ENCODE data around the gene ERC2. TPM values are rescaled to one million over a fixed set of nuclear protein-coding genes. Genes with fewer than 3 reads are reported as not detected.

ERC2 gene
- total and polyA plus RNA-seq, 2 donors (not counting 3 experiments of a cell fraction or from before 2014, with no cell fraction given) = 5.6 to 15.5 TPM

DNA sequence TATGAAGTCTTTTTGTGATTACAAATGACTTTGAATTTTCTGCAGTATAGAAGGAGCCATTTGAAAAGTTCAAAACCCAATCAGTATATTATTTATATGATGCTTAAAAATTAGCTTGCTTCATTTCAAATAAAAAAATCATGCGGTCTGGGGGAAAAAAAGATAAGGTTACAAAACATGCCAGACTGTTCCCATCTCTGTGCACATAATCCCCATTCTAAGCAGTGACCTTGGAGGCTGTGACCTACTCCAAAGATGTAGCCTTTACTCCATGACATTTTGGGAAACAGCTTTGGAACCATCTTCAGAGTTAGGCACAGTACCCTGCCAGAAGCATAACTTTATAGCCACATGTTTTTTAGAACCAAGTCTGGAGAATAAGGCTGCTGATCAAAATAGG is 533.5 kb downstream of the ERC2 start:
- H3K27ac ChIP-seq (ENCODE audit: insufficient read depth, low read depth, low read length) = no peak overlapping the region
- TF ChIP-seq, protein P1, sequence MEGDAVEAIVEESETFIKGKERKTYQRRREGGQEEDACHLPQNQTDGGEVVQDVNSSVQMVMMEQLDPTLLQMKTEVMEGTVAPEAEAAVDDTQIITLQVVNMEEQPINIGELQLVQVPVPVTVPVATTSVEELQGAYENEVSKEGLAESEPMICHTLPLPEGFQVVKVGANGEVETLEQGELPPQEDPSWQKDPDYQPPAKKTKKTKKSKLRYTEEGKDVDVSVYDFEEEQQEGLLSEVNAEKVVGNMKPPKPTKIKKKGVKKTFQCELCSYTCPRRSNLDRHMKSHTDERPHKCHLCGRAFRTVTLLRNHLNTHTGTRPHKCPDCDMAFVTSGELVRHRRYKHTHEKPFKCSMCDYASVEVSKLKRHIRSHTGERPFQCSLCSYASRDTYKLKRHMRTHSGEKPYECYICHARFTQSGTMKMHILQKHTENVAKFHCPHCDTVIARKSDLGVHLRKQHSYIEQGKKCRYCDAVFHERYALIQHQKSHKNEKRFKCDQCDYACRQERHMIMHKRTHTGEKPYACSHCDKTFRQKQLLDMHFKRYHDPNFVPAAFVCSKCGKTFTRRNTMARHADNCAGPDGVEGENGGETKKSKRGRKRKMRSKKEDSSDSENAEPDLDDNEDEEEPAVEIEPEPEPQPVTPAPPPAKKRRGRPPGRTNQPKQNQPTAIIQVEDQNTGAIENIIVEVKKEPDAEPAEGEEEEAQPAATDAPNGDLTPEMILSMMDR (IDR thresholded peaks at IDR 0.05; ENCODE audit: extremely low read depth in 1 of 2, insufficient read depth in 1 of 2, low read depth in 1 of 2, low read length in 2 of 2) = no peak
- TF ChIP-seq EZH2 (IDR thresholded peaks at IDR 0.05; ENCODE audit: borderline replicate concordance, low read depth, low read length, severe bottlenecking) = no peak
- TF ChIP-seq JUN (IDR thresholded peaks at IDR 0.05; ENCODE audit: borderline replicate concordance, insufficient read depth, insufficient read length, low read depth) = no peak
- TF ChIP-seq GATA2 (IDR thresholded peaks at IDR 0.05; ENCODE audit: insufficient read depth, insufficient read length, low read depth, low read length) = no peak
- no peak for TF ChIP-seq FOS (IDR thresholded peaks at IDR 0.05; ENCODE audit: borderline replicate concordance, insufficient read depth, low read length)
- no peak for TF ChIP-seq POLR2AphosphoS5 (IDR thresholded peaks at IDR 0.05; ENCODE audit: insufficient read depth, low read depth, low read length)
- TF ChIP-seq MAX (IDR thresholded peaks at IDR 0.05; ENCODE audit: insufficient read depth, insufficient read length) = no peak
- no peak for TF ChIP-seq POLR2A (IDR thresholded peaks at IDR 0.05; ENCODE audit: low read depth, low read length)
- TF ChIP-seq MYC (IDR thresholded peaks at IDR 0.05; ENCODE audit: low read depth, low read length) = no peak
- CTCF ChIA-PET = interaction anchor here (1.2 kb wide), 1 partner anchor 316 kb away, joined by 3 read pairs; no protein-coding TSS in a partner anchor
- intact Hi-C loops (cut with micrococcal nuclease) = no loop called here
- no peaks in the 10 kb centered on the region for H3K79me2 ChIP-seq (ENCODE audit: control insufficient read depth, insufficient read depth, low read length)
- POLR2A ChIA-PET = no interaction called here
- no peak overlapping the region for H3K4me3 ChIP-seq (replicated peaks in 1 of 3; ENCODE audit: insufficient read depth in 1 of 3, low read depth in 1 of 3, low read length in 3 of 3)
- no peaks in the 10 kb centered on the region for H3K4me1 ChIP-seq (ENCODE audit: control insufficient read depth, extremely low read depth, insufficient read depth, low read length)
- H3K36me3 ChIP-seq (ENCODE audit: control insufficient read depth in 2 of 2, extremely low read depth in 1 of 2, insufficient read depth in 2 of 2, low read length in 2 of 2) = no peaks in the 10 kb centered on the region
- H3K4me2 ChIP-seq (ENCODE audit: insufficient read depth, low read length) = no peak overlapping the region
- no peak for FAIRE-seq
- H3K27me3 ChIP-seq (ENCODE audit: control insufficient read depth in 2 of 2, insufficient read depth in 2 of 2, low read length in 2 of 2) = no peaks in the 10 kb centered on the region
- dilution Hi-C loops (cut with MboI; ENCODE audit: extremely low pct_ligation_motif_present, low sequenced_read_pairs) = no loop called here
- H2AFZ ChIP-seq (ENCODE audit: low read depth, low read length) = no peak overlapping the region
- H4K20me1 ChIP-seq (replicated peaks; ENCODE audit: control insufficient read depth, extremely low read depth, insufficient read depth, low read length) = no peaks in the 10 kb centered on the region
- no peak overlapping the region for H3K9ac ChIP-seq (replicated peaks; ENCODE audit: extremely low read depth, insufficient read depth, low read length)
- no peak for DNase-seq (ENCODE audit: low read depth, low spot score)
- no peaks in the 10 kb centered on the region for H3K9me1 ChIP-seq (replicated peaks; ENCODE audit: control insufficient read depth, extremely low read depth, insufficient read depth, low read length)
- BruUV-seq (replicated peaks) = no TSS peak
- H3K9me3 ChIP-seq (replicated peaks; ENCODE audit: control insufficient read depth, insufficient read depth, low read length) = no peaks in the 10 kb centered on the region
